ENCODE measurements around the gene MED12L.

The MED12L gene

GRCh38 chr3:151182349-151183079, 97.0 kb downstream of the MED12L start:
- DNase-seq, result no peak

GRCh38 chr3:151183265-151183671, 97.8 kb downstream of the MED12L start:
- DNase-seq, result no peak

- DNase-seq, result no peak
Measured at GRCh38 chr3:151191095-151191494, 105.6 kb downstream of the MED12L start.

GRCh38 chr3:151192545-151192944, 107.1 kb downstream of the MED12L start:
- DNase-seq, result no peak

- DNase-seq, result no peak
Measured at GRCh38 chr3:151195826-151196225, 110.4 kb downstream of the MED12L start.

- no peak for DNase-seq
Measured at GRCh38 chr3:151196434-151196833, 111.0 kb downstream of the MED12L start.

GRCh38 chr3:151197228-151197627, 111.8 kb downstream of the MED12L start:
- DNase-seq, result no peak

- DNase-seq, result no peak
Measured at GRCh38 chr3:151197981-151198767, 112.7 kb downstream of the MED12L start.

- no peak for DNase-seq
Measured at GRCh38 chr3:151198849-151199248, 113.4 kb downstream of the MED12L start.

GRCh38 chr3:151199554-151200438, 114.3 kb downstream of the MED12L start:
- DNase-seq, result no peak

GRCh38 chr3:151200586-151200985, 115.1 kb downstream of the MED12L start:
- no peak for DNase-seq

- DNase-seq, result no peak
Measured at GRCh38 chr3:151201051-151201730, 115.7 kb downstream of the MED12L start.

GRCh38 chr3:151203051-151203420, 117.6 kb downstream of the MED12L start, which contains the start of gene GPR171:
TSS of gene GPR171 (minus strand) at chr3:151203216. CDS start at chr3:151199386, 3,830 bp downstream.
- peak; percentile 86 for DNase-seq

GRCh38 chr3:151204530-151205402, 119.3 kb downstream of the MED12L start:
- DNase-seq, result no peak

- DNase-seq, result no peak
Measured at GRCh38 chr3:151205482-151205881, 120.0 kb downstream of the MED12L start.

- no peak for DNase-seq
Measured at GRCh38 chr3:151206201-151206600, 120.7 kb downstream of the MED12L start.

GRCh38 chr3:151209654-151210053, 124.2 kb downstream of the MED12L start:
- DNase-seq, result no peak

GRCh38 chr3:151210676-151211381, 125.4 kb downstream of the MED12L start:
- no peak for DNase-seq

- DNase-seq, result no peak
Measured at GRCh38 chr3:151213151-151213550, 127.7 kb downstream of the MED12L start.

- no peak for DNase-seq
Measured at GRCh38 chr3:151213881-151214280, 128.4 kb downstream of the MED12L start.

GRCh38 chr3:151214459-151214858, 129.0 kb downstream of the MED12L start:
- DNase-seq, result no peak
